ENCODE measurements around the gene EXOC3L2.
"Not testable (repeated sequence)": the region's sequence is repeated elsewhere in the genome, so short reads cannot be mapped to it uniquely, and the experiment has no call there.

EXOC3L2 gene

DNA sequence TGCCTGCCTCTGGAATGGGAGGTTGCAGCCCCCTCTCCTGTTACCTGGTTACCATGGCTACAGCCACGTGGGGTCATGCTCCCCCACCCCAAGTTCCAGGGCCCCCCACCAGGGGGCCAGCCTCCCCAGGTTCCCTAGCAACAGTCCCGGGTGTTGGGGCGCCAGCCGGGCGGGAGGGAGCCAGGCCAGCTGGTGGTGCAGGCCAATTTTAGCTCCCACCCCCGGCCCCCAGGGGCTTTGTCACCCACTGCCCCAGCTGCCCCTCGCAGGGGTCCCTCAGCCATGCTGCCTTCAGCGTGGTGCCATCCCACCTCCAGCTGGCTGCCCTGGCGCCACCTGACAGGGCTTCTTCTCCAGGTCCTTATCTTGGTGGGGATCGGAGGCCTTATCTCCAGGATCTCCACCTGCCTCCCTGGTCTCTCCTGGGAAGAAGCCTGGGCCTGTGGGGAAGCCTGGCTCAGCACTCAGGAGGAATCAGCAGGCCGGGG is 8.9 kb upstream of the EXOC3L2 start:
- no peak for DNase-seq

GRCh38 chr19:45253396-45254027 is 8.3 kb upstream of the EXOC3L2 start:
- DNase-seq, result no peak

- DNase-seq, result no peak
Measured at GRCh38 chr19:45251452-45252354, 6.5 kb upstream of the EXOC3L2 start.

DNA sequence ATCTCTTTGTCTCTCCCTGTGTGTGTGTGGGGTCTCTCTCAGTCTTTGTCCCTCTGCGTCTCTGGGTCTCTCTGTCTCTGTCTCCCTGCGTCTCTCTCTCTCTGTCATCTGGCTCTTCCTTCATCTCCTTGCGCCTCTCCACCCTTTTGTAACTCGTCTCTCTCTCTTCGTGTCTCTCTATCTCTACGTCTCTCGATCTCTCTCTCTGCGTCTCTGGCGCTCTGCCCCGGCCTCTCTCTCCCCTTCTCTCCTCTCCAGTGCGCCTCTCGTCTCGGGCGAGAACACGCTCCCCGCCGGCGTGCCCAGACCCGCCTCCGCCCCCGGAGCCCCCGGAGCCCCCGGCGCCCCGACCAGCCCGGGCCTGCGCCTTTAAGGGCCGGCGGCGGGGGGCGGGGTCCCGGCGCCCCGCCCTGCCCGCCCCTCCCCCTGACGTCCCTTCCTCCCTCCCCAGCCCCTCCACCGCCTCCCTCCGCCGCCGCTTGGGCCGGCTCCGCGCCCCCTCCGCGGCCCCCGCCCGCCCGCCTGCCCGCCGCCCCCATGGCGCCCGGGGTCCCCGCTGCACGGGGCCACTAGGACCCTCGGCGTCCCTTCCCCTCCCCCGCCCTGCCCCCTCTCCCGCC is 5.7 kb upstream of the EXOC3L2 start, which contains the start of gene MARK4:
Gene MARK4 (plus strand): TSS at position 440 of the 620 bp plus-strand sequence. CDS start 318 bp downstream, outside the sequence.
- no peak for DNase-seq

DNA sequence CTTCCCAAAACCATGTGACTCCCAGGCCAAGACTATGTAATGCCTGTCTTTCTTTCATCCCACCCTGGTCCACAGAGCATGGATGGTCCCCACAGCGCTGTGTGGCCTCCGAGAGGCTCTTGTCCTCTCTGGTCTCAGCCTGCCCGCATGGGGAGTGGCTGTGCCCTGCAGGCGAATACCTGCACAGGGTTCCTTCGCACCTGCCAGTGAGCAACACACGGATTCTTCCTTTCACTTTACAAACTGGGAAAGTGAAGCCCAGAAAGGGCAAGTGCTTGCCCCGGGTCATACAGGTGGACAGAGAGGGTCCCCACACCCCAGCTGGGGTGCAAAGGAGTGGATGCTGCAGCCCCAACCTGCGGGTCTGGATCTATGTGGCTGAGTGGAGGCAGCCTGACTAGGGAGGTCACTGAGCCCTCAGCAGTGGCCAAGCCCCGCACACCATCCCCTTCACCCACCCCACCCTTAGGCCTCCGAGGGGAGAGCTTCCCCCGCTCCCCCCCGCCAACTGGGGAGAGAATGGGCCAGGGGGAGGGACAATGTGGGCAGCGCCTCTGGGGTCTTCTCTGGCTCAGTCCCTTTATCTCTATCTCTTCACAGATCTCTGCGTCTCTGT is 5.1 kb upstream of the EXOC3L2 start:
- no peak for DNase-seq

GRCh38 chr19:45249261-45250033 is 4.2 kb upstream of the EXOC3L2 start:
- no peak for DNase-seq

GRCh38 chr19:45247136-45247535 is 1.9 kb upstream of the EXOC3L2 start:
- DNase-seq, result no peak

DNA sequence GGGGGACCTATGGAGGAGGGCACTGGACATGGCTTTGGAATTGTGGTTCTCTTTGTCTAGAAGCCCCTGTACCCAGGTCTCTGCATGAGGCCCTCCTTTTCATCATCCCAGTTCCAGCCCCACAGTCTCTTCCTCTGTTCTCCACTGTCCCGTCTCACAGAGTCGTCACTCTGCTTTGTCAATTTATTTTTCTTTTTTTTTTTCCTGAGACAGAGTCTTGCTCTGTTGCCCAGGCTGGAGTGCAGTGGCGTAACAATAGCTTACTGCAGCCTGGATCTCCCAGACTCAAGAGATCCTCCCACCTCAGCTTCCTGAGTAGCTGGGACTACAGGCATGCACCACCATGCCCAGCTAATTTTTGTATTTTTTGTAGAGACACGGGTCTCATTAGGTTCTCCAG is 619 bp upstream of the EXOC3L2 start:
- no peak for DNase-seq

- no peak for DNase-seq
Measured at GRCh38 chr19:45244133-45244794, 943 bp downstream of the EXOC3L2 start.

DNA sequence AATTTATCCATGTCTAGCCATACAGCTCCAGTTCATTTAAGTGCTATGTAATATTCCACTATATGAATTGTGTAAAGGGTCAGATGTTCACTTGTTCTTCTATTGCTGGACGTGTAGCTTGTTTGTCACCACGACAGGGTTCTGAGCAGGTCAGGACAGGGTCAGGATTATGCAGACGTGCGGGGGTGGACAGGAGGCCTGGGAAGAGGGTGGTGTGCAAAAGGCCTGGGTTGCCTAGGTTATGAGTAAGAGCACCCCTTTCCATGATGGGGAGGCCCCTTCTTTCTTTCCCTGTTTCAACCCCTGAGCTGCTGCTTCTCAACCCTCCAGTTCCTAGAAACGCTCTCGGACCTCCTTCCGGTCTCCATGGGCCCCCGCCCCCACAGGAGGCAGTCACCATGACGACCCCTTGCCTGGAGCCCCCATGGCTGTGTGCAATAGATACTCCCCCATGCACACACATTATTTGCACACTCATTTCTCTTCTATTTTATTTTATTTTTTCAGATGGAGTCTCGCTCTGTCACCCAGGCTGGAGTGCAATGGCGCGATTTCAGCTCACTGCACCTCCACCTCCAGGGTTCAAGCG is 2.0 kb downstream of the EXOC3L2 start:
- DNase-seq, result no peak

DNA sequence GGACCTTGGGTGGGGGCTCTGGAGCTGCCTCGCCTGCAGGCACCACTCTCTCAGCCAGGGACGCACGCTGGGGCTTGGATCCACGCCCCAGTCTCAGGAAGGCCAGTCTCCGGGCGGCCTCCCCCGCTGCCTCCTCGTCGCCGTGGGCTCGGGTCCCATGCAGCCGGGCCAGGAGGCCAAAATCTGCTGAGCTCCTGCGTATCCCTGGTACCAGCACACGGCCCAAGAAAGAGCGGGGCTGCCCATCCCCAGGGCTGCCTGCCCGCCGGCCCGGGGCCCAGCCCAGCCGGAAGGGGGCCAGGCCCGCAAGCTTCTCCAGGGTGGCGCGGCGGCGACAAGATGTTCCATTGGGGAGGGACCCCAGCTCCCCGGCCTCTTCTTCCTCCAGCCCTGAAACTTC is 6.7 kb downstream of the EXOC3L2 start:
- DNase-seq, result no peak

DNA sequence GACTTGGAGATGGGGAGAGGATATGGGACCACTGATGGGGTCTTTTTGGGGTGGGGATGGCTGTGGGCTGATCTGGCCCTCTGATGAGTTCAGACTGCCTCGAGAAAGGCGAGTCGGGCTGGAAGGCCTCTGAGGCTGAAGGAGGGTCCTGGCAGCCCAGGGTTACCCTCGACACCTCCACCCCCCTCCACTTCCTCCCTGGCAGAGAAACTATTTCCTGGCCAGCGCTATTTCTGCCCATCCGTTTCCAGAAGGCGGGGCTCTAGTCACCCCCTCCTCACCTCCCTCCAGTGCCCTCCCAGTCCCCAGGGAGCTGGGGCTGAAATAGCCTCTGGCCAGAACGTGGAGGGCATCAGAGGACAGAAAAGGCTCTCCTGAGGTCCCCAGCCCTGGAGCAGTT is 9.7 kb downstream of the EXOC3L2 start:
- DNase-seq, result no peak

DNA sequence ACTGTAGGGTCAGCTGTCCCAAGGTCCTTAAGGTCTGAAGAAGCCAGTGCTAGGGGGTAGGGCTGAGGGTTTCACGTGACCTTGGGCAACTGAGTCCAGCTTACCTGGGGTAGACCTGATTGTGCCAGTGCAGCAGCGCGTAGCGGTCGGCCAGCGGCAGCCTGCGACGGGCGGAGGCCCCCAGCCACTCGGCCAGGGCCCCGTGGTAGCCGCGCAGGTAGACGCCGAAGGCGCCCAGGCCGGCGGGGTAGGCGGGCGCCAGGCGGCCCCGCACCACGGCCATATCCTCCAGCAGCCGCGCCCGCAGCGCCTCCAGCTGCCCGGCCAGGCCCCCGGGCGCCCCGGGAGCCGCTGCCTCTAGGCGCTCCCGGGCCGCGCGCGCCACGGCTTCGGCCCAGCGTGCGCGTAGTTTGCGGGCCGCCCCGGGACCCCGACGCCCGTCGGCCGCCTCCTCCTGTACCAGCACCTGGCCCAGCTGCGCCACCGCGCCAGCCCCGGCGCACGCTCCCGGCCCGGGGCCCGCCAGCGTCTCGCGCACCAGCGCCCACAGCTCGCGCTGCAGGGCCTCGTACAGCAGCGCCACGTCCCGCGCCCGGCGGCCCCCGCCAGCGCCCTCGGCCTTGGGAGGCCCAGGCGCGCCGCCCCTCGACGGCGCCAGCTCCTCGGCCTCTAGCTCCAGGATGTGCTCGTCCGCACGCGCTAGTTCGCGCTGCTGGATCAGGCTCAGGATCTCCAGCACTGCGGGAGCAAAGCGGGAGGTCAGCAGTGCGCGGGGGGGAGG is 10.9 kb downstream of the EXOC3L2 start:
- no peak for DNase-seq

DNA sequence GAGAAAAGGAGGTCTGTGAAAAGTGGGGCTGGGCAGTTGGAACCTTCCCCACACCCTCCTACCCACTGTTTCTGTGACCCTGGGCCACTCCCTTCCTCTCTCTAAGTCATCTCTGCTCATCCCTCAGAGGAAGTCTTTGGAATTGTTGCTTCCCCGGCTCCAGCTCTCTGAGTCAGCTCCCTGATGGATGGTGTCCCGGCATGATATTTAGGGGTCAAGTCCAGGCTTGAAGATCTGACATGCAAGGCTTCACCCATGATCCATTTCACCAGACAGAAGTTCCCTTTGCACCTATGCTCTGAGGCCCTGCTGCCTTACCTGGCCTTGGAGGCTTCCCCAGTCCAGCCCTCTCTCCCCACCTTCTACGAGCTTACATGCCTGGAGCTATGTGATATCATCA is 13.3 kb downstream of the EXOC3L2 start:
- DNase-seq, result no peak

- DNase-seq, result not testable (repeated sequence)
Measured at GRCh38 chr19:45229056-45229455, 16.2 kb downstream of the EXOC3L2 start.

DNA sequence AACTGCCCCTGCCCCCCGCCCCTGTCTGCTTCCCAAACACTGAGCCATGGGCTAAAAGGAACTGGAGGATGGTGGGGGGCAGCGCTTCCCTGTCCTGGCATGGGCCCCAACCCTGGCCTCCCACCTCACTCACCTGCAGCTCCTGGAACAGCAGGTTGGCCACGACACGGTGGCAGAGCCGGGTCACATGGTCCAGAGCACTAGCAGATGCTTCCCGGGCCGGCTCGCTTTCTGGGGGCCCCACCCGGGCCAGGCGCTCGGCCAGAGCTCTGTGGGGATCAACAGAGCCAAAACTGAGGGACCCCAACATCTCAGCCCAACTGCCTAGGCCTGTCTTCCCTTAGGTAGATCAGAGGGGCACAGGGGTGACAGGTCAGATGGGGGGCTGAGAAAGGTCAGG is 20.6 kb downstream of the EXOC3L2 start:
- no peak for DNase-seq

- DNase-seq, result no peak
Measured at GRCh38 chr19:45223879-45224278, 21.3 kb downstream of the EXOC3L2 start.

DNA sequence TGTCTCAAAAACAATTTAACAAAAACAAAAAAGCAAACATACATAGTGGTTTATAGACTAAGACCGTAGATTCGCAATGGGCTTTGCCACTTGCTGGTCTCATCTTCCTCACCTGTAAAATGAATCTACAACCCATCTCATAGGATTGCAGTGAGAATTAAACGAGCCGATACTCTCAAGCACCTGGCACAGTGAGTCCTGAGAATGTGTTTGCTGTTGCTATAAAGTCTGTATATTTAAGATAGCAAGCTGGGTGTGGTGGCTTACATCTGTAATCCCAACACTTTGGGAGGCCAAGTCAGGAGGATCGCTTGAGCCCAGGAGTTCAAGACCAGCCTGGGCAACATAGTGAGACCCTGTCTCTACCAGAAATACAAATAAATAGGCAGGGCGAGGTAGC is 22.5 kb downstream of the EXOC3L2 start:
- no peak for DNase-seq

GRCh38 chr19:45218911-45219743 is 26.1 kb downstream of the EXOC3L2 start:
- DNase-seq, result no peak

- no peak for DNase-seq
Measured at GRCh38 chr19:45218426-45218825, 26.8 kb downstream of the EXOC3L2 start.
